ENCODE measurements around the gene SUGP2. TPM values are rescaled to one million over a fixed set of nuclear protein-coding genes. Genes with fewer than 3 reads are reported as not detected.

SUGP2 gene
- total RNA-seq, 1 experiment from 2014 or later: 112 TPM

DNA sequence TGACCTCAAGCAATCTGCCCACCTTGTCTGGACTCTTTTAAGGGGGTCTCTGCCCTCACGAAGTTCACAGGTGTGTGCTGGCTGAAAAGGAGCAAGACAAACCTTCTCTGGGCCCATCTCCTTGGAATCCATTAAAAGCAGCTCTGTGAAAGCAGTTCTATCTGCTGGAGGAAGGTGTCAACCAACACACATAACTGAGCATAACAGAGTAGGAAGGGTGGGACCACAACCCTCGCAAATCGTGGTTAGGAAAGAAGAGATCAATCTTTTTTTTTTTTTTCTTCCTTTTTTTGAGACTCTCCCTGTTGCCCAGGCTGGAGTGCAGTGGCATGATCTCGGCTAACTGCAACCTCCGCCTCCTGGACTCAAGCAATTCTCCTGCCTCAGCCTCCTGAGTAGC, 1.4 kb downstream of the SUGP2 start:
- ATAC-seq (no peak), DNase-seq (ENCODE audit: low read depth, low spot score) (no peak)
- Histone ChIP-seq H3K36me3 (ENCODE audit: control insufficient read depth, insufficient read depth, low read length) (peaks cover 8% of the 10 kb centered on the region), H3K4me3 (ENCODE audit: low read depth in 2 of 2, low read length in 2 of 2) (peak overlapping the region in 1 of 2 experiments; percentile 86; a peak in 3 of 4 replicates), H3K9me3 (ENCODE audit: control insufficient read depth, insufficient read depth, low read depth, low read length) (no peaks in the 10 kb centered on the region), H3K27me3 (ENCODE audit: control insufficient read depth, insufficient read depth, low read length) (no peaks in the 10 kb centered on the region), H3K27ac (ENCODE audit: low read length) (peak overlapping the region; percentile 14; the same call in 1 of the 2 replicates), H3K4me1 (ENCODE audit: control insufficient read depth, insufficient read depth, low read length) (peaks cover 6% of the 10 kb centered on the region; the same call in 1 of the 2 replicates)
- ChIA-PET POLR2A (no interaction called here), CTCF (no interaction called here)
- no TSS peak for BruUV-seq (replicated peaks)
- TF ChIP-seq, protein P1, sequence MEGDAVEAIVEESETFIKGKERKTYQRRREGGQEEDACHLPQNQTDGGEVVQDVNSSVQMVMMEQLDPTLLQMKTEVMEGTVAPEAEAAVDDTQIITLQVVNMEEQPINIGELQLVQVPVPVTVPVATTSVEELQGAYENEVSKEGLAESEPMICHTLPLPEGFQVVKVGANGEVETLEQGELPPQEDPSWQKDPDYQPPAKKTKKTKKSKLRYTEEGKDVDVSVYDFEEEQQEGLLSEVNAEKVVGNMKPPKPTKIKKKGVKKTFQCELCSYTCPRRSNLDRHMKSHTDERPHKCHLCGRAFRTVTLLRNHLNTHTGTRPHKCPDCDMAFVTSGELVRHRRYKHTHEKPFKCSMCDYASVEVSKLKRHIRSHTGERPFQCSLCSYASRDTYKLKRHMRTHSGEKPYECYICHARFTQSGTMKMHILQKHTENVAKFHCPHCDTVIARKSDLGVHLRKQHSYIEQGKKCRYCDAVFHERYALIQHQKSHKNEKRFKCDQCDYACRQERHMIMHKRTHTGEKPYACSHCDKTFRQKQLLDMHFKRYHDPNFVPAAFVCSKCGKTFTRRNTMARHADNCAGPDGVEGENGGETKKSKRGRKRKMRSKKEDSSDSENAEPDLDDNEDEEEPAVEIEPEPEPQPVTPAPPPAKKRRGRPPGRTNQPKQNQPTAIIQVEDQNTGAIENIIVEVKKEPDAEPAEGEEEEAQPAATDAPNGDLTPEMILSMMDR (IDR thresholded peaks at IDR 0.05): no peak
- TF ChIP-seq SIN3A (IDR thresholded peaks at IDR 0.05; ENCODE audit: borderline replicate concordance, insufficient read depth, low read depth, low read length): no peak
- no peak for TF ChIP-seq TCF7L2 (IDR thresholded peaks at IDR 0.05; ENCODE audit: low read depth, low read length)
- TF ChIP-seq, protein P2, sequence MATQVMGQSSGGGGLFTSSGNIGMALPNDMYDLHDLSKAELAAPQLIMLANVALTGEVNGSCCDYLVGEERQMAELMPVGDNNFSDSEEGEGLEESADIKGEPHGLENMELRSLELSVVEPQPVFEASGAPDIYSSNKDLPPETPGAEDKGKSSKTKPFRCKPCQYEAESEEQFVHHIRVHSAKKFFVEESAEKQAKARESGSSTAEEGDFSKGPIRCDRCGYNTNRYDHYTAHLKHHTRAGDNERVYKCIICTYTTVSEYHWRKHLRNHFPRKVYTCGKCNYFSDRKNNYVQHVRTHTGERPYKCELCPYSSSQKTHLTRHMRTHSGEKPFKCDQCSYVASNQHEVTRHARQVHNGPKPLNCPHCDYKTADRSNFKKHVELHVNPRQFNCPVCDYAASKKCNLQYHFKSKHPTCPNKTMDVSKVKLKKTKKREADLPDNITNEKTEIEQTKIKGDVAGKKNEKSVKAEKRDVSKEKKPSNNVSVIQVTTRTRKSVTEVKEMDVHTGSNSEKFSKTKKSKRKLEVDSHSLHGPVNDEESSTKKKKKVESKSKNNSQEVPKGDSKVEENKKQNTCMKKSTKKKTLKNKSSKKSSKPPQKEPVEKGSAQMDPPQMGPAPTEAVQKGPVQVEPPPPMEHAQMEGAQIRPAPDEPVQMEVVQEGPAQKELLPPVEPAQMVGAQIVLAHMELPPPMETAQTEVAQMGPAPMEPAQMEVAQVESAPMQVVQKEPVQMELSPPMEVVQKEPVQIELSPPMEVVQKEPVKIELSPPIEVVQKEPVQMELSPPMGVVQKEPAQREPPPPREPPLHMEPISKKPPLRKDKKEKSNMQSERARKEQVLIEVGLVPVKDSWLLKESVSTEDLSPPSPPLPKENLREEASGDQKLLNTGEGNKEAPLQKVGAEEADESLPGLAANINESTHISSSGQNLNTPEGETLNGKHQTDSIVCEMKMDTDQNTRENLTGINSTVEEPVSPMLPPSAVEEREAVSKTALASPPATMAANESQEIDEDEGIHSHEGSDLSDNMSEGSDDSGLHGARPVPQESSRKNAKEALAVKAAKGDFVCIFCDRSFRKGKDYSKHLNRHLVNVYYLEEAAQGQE (IDR thresholded peaks at IDR 0.05; ENCODE audit: insufficient read depth in 1 of 2, low read depth in 2 of 2, low read length in 1 of 2): no peak
- TF ChIP-seq POLR2AphosphoS5 (IDR thresholded peaks at IDR 0.05; ENCODE audit: low read depth, low read length): no peak
- in situ Hi-C loops (cut with HindIII; ENCODE audit: low pct_unique_long_range_greater_than_20kb, low sequenced_read_pairs): no loop called here
- intact Hi-C loops (cut with micrococcal nuclease; ENCODE audit: unreplicated experiment): no loop called here

DNA sequence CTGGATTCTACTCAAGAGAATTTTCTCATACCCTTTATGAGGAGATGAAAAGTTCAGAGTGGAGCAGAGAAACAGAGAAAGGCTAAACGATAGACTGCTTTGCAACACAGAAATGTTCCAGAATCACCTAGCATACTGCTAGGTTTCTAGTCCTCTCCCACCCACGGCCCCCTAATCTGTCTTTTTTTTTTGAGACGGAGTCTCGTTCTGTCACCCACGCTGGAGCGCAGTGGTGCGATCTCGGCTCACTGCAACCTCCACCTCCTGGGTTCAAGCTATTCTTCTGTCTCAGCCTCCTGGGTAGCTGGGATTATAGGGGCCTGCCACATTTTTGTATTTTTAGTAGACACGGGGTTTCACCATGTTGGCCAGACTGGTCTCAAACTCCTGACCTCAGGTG, 4.8 kb downstream of the SUGP2 start:
- no peaks in the 10 kb centered on the region for H3K9me3 ChIP-seq (ENCODE audit: control insufficient read depth, insufficient read depth, low read depth, low read length)
- BruUV-seq (replicated peaks): no TSS peak
- intact Hi-C loops (cut with micrococcal nuclease; ENCODE audit: unreplicated experiment): no loop called here
- no peak for ATAC-seq
- H3K4me1 ChIP-seq (ENCODE audit: control insufficient read depth, insufficient read depth, low read length): peaks cover 6% of the 10 kb centered on the region; the same call in 1 of the 2 replicates
- ChIA-PET CTCF (no interaction called here), POLR2A (interaction anchor here (0.6 kb wide), 1 partner anchor 231 kb away, joined by 3 read pairs; no protein-coding TSS in a partner anchor)
- no peaks in the 10 kb centered on the region for H3K27me3 ChIP-seq (ENCODE audit: control insufficient read depth, insufficient read depth, low read length)
- in situ Hi-C loops (cut with HindIII; ENCODE audit: low pct_unique_long_range_greater_than_20kb, low sequenced_read_pairs): no loop called here
- no peak for DNase-seq (ENCODE audit: low read depth, low spot score)
- peaks cover 20% of the 10 kb centered on the region for H3K36me3 ChIP-seq (ENCODE audit: control insufficient read depth, insufficient read depth, low read length)
- H3K4me3 ChIP-seq (ENCODE audit: low read depth in 2 of 2, low read length in 2 of 2): no peak overlapping the region
- TF ChIP-seq POLR2AphosphoS5 (IDR thresholded peaks at IDR 0.05; ENCODE audit: low read depth, low read length) (no peak), SIN3A (IDR thresholded peaks at IDR 0.05; ENCODE audit: borderline replicate concordance, insufficient read depth, low read depth, low read length) (no peak), TCF7L2 (IDR thresholded peaks at IDR 0.05; ENCODE audit: low read depth, low read length) (no peak)
- TF ChIP-seq, protein P2 (IDR thresholded peaks at IDR 0.05; ENCODE audit: insufficient read depth in 1 of 2, low read depth in 2 of 2, low read length in 1 of 2): no peak
- TF ChIP-seq, protein P1 (IDR thresholded peaks at IDR 0.05): no peak
- no peak overlapping the region for H3K27ac ChIP-seq (ENCODE audit: low read length)
